Bronchial epithelial cell (primary cell): ENCODE measurements around the gene SON. TPM values are rescaled to one million over a fixed set of nuclear protein-coding genes. Genes with fewer than 3 reads are reported as not detected.

Experiments used
- DNase-seq: peaks from one replicate; pipeline ENCODE4 v3.0.0-alpha.2; 2010; ENCODE audit warnings: low read depth
- FAIRE-seq: peaks from 2 replicates; lab custom pipeline; 2011; peaks lifted over from hg19 to GRCh38; lab: Jason Lieb, UNC
- H3K27me3 ChIP-seq: 2 replicates; pipeline ENCODE4 v1.5.1; 2011; ENCODE audit warnings: low read length; ENCODE audit not compliant: control insufficient read depth, insufficient read depth
- H3K36me3 ChIP-seq: 2 replicates; pipeline ENCODE4 v1.5.1; 2011; ENCODE audit warnings: low read length; ENCODE audit not compliant: control insufficient read depth, insufficient read depth
- H3K4me3 ChIP-seq: 2 replicates; pipeline ENCODE4 v1.5.1; 2011; ENCODE audit warnings: mild to moderate bottlenecking, low read depth, low read length, control low read depth
- total RNA-seq: library from RNA; depleted of rRNA; stranded (reverse); fragments of >200 nt; gene quantifications from 2 replicates; pipeline ENCODE4 v1.2.1, GENCODE V29; 2014
- TF ChIP-seq, protein P1 (sequence below): IDR thresholded peaks from 2 replicates; pipeline ENCODE4 v1.5.1; 2011; ENCODE audit warnings: mild to moderate bottlenecking, moderate library complexity, low read length, control low read depth, inconsistent platforms; ENCODE audit not compliant: insufficient read depth, severe bottlenecking

Gene SON
- total RNA-seq, 1 donor from 2014 or later: 105 TPM

GRCh38 chr21:33554982-33555344, 12.1 kb downstream of the SON start:
- peaks cover 28% of the 10 kb centered on the region for H3K36me3 ChIP-seq
- DNase-seq (no peak), FAIRE-seq (no peak)
- no peak overlapping the region for H3K4me3 ChIP-seq
- no peaks in the 10 kb centered on the region for H3K27me3 ChIP-seq
- TF ChIP-seq, protein P1, sequence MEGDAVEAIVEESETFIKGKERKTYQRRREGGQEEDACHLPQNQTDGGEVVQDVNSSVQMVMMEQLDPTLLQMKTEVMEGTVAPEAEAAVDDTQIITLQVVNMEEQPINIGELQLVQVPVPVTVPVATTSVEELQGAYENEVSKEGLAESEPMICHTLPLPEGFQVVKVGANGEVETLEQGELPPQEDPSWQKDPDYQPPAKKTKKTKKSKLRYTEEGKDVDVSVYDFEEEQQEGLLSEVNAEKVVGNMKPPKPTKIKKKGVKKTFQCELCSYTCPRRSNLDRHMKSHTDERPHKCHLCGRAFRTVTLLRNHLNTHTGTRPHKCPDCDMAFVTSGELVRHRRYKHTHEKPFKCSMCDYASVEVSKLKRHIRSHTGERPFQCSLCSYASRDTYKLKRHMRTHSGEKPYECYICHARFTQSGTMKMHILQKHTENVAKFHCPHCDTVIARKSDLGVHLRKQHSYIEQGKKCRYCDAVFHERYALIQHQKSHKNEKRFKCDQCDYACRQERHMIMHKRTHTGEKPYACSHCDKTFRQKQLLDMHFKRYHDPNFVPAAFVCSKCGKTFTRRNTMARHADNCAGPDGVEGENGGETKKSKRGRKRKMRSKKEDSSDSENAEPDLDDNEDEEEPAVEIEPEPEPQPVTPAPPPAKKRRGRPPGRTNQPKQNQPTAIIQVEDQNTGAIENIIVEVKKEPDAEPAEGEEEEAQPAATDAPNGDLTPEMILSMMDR: no peak

DNA sequence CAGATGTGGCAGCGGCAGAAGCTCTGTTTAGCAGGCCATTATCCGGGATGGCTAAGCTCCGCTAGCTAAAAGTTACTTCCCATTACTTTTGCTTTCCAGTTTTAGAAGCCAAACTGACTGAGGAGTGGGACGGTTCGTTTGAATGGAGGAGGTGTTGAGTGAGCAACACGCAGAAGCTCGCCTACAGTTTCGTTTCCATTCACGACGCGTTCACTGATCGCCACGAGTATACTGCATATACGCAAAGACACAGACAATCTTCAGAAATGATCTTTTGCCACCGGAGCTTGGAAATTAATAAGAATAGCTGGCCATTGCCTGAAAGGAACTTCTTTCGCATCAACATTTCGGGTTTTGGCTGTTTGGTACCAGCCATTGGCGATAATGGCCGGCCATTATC, 14.6 kb downstream of the SON start:
- Histone ChIP-seq H3K4me3 (no peak overlapping the region), H3K36me3 (peaks cover 29% of the 10 kb centered on the region), H3K27me3 (no peaks in the 10 kb centered on the region)
- TF ChIP-seq, protein P1: no peak
- DNase-seq (no peak), FAIRE-seq (no peak)

DNA sequence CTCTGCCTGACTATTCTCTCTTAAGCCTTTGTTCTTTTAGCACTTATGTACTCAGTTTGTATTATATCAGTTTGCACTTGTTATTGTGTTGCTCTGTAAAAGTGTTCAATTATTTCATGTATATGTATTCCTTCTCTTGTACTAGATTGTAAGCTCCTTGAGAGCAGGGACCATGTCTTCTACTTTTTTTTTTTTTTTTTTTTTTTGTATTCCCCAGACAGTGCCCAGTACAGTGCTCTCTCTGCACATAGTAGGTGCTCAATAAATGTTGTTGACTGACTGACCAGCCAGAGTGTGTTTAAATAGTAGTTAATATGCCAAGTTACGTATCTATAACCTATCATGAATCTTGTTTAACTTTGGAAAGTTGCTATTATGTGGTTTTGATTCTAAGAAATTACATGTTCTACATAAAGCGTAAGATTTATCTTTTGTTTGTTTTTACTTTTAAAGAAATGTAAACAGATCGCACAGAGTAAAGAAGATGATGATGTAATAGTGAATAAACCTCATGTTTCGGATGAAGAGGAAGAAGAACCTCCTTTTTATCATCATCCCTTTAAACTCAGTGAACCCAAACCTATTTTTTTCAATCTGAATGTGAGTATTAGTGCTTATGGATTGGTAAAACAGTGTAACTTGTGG, 16.1 kb downstream of the SON start:
- FAIRE-seq (no peak), DNase-seq (no peak)
- Histone ChIP-seq H3K4me3 (no peak overlapping the region), H3K27me3 (no peaks in the 10 kb centered on the region), H3K36me3 (peaks cover 22% of the 10 kb centered on the region)
- TF ChIP-seq, protein P1: no peak

DNA sequence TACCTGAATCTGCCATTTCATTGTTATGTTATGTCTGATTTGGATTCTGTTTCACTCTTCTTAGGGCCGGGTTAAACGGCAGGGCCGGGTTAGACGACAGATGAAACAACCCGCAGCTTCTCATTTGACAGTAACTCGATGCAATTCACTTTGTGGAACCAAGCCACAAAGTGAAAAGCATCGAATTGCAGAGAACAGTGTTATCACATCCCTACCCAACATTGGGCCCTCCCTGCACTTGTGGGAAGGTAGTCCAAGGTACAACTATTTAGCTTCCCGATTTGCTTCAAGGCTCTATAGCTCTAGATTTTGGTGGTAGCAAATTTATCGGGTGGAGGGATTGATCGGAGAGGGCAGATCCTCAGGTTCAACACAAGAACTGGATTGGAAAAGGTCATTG, 17.0 kb downstream of the SON start:
- FAIRE-seq (no peak), DNase-seq (no peak)
- peaks cover 19% of the 10 kb centered on the region for H3K36me3 ChIP-seq
- H3K27me3 ChIP-seq: no peaks in the 10 kb centered on the region
- TF ChIP-seq, protein P1: no peak
- no peak overlapping the region for H3K4me3 ChIP-seq

DNA sequence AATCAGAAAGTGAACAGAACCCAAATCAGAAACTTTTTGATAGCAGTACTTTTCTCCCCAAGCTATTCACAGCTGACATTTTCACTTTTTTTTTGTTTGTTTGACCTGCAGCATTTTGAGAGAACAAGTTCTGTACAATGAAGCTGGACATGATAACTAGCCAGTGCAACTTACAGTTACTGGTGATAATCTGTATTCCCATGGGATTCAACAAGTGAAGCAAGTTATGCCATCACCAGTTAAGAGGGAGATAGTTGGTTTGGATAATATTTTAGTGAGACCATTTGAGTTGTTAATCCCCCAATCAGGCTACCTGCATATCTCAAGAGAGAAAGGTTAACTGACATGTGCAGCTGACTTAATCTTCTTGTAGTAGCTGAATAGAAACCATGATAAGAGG, 18.1 kb downstream of the SON start:
- DNase-seq: no peak
- no peaks in the 10 kb centered on the region for H3K27me3 ChIP-seq
- no peak for FAIRE-seq
- H3K36me3 ChIP-seq: peaks cover 18% of the 10 kb centered on the region
- TF ChIP-seq, protein P1: no peak
- H3K4me3 ChIP-seq: no peak overlapping the region

GRCh38 chr21:33561373-33561772, 18.5 kb downstream of the SON start:
- no peaks in the 10 kb centered on the region for H3K27me3 ChIP-seq
- FAIRE-seq (no peak), DNase-seq (no peak)
- no peak overlapping the region for H3K4me3 ChIP-seq
- TF ChIP-seq, protein P1: no peak
- H3K36me3 ChIP-seq: peaks cover 18% of the 10 kb centered on the region
